Myocyte (in vitro differentiated cells): ENCODE data around the gene PPP1R14D. TPM values are rescaled to one million over a fixed set of nuclear protein-coding genes. Genes with fewer than 3 reads are reported as not detected.

Experiments
- DNase-seq: peaks from one replicate; pipeline ENCODE4 v3.0.0-alpha.2; 2012; ENCODE audit warnings: low read depth
- total RNA-seq: library from RNA; depleted of rRNA; stranded (reverse); fragments of >200 nt; gene quantifications from 2 replicates; pipeline ENCODE4 v1.2.3, GENCODE V29; 2014

PPP1R14D gene
- total RNA-seq, 1 donor from 2014 or later = not detected

DNA sequence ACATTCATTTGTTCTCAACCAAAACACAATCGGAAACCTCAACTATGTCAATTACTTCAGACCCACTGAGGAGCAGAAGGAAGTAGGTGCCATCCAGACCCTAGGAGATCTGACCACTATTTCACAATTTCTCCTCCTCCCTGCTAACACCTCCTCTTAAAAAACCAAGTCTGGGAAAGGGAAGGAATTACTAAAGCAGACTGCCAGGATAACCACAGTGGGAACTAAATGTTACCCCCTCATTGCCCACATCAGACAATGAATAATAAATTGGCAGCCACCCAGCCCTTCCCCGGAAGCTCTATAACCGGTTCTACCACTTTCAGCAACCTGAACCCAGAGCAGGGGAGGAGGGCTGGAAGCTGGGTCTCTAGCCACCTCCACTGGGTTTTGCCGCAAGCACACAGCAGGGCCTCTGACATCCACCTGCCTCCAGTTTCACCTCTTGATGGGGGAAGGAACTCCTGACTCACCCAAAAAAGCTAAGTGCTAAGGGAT, 41.1 kb downstream of the PPP1R14D start:
- peak; percentile 69 for DNase-seq

DNA sequence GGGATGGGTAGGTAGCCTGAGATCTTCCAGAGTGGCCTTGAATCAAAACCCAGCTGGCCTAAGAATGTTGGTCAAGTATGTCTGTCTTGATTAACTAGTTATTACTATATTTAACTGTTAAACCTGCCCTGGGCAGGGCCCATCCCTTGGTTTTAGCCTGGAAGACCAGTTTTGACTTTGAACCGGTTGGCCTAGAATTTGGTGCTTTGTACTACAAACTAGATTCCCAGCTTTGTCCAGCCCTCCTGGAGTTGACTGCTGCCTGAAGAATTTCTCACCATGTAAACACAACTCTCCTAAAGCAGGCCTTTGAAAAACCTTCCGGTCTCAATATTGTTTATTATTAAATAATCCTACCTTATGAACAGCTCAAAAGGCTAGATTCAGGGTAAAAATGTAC, 42.7 kb downstream of the PPP1R14D start:
- no peak for DNase-seq

DNA sequence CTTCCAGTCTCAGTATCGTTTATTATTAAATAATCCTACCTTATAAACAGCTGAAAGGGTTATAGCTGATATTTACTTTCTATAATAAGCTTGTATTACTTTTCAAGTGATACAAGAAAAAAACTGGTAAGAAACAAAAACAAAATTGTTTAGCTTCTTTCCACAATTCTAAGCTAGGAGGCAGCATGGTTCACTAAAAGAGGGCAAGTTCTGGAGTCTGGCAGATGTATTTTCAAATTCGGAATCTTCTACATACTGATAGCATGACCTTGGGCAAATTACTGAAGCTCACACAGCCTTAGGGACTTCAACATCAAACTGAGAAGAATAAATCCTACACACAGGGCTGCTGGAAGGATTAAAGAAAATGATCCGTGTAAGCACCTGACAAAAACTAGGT, 43.3 kb downstream of the PPP1R14D start:
- no peak for DNase-seq

DNA sequence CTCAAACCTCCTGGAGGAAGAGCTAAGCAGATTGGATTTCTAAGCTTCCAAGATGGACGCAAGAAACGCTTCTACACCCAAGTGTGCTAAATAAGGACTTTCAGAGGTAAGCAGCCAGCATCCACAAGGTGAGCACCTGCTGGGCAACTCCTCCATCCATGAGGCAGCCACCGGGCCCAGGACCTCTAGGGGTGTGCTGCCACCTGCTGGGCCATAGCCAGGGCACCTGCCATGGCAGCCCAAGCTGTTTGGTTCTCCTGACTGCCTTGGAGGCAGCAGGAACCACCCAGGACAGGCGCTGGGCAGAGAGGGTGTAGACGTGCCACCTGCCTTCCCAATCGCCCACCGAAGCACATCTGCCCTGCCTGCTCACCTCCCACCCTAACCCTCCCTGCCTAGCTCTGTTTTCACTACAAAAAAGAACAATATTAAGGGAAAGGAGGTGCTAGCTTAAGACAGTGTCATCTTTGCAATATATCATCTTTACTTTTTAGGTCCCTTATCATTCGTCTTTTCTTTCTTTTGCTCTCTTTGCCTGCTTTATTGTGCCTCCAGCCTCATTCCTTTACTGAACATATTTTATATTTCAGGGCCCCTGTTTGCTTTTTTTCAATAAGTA, 45.8 kb downstream of the PPP1R14D start:
- no peak for DNase-seq

DNA sequence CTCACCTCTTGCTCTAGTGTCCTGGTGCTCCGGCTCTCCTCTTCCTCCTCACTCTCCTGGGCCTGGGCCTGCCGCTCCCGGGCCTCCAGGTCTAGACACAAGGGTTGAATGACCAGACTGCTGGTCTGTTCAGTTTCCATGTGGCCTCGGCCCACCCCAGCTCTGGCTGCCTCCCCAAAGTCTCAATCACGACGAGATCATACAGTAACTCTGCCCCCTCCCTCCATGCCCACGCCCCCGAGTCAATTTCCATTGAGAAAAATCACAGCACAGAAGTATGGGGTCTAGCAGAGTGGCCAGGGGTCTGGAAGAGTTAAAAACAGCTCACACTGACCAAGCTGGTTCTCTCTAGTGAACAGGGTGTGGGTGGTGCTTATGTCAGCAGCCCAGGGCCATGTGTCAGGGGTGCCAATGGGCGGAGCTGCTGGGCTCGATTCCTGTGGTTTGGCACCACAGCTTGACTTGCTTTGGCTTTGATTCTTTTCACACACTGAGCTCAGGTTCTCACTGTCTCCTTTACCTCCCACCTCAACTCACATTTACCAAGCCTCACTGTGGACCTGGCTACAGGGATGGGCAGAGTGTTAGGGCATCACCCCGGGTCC, 51.9 kb downstream of the PPP1R14D start:
- peak; percentile 91 for DNase-seq

DNA sequence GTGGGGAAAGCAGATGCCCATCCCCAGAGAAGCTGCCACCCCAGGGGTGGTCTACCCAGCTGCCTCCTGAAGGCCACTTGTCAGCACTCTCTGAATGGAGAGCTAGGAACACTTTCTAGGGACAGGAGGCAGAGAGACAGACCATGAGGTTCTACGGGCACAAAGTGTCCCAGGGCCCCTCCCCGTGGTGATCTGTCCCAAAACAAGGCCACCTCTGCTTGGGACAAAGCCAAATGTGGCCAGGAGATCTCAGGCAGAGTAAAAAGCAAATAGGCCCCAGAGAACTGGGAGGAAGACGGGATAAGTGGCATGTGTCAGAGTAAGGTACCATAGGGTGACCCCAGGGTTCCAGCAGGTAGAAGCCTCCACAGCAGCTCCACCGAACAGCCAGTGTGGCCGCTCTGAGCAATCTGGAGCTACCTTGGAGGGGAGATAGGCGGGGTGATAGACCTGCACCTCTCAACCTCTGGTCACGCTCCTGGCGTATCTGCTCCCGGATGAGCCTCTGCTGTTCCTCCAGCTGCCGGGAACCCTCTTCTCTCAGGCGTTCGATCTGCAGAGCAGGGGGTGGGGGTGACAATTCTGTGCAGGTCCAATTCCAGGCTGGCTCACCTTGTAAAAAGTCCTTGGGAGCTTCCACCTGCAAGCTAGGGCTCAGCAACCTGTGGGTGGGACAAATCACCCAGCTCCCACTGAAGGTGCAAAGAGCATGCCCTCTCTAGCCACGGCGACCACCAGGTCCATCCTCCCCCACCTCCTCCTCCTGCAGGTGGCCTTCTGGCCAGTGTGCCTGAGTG, 52.6 kb downstream of the PPP1R14D start:
- no peak for DNase-seq

DNA sequence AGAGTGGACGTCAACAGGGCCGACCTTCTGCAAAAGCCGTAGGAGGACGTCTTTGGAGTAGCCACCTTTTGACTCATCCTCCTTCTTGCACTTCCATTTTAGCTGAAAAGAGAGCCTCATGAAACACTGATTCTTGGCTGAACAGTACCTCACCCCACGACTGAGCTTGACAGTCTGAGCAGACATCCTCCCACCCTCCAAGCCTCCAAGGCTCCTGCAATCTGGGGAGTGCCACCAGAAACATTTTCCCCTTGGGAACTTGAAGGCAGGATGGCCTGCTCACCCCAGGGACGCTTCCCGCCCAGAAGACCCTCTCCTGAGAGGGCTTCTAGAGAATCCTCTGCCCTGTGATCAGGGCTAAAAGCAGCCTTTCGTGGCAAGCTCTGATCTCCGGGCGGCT, 53.5 kb downstream of the PPP1R14D start:
- no peak for DNase-seq

DNA sequence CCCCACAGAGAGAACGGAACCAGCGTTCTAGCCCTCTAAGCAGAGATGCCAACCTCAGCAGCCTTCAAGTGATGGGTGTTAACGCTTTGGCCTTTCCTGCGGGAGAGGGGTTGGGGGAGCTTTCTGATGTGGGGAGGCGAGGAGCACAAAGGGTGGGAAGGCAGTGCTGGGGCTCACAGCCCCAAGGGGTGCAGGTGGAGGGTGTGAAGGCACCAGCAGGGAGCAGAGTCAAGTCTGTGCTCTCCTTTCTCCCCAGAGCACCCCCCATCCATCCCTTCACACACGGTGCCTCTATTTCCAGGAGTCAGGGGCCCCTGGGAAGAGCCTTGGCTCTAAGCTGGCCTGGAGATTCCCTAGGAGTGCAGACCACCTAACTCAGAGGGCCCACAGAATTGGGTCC, 54.6 kb downstream of the PPP1R14D start:
- no peak for DNase-seq

DNA sequence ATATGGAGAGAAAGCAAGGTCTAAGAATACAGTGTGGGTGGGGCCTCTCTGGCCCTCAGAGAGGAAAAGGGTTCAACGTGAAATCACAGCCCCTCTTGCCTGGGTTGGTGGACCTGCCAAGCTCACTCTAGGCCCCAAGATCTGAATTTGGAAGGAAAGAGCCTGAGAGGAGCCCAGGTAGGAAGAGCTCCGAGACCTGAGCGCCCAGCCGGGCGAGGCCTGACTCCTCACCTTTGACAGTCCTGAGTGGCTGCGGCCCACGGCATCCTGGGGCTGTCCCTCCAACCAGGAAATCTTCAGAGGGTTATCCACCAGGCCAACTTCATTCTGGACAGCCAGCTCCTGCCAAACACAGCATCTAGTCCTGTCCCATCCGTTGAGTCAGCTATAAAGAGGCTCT, 55.0 kb downstream of the PPP1R14D start:
- no peak for DNase-seq

DNA sequence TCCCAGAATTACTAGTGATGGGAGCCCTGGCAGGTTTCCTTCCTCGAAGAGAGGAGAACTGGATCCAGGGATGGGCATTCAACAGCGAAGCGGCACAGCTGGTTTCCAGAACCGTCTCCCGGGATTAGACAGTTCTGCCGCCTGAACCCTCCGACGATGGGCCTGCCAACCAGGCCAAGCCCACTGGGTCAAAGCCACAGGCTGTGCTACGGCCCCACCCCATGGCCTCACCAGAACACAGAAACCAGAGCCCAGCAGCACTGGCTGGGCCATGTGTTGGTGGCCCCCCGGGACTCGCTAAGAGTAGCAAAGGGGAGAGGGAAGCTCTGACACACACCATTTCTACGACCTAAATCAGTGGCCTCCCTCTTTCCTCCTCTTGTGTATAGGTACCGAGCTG, 56.5 kb downstream of the PPP1R14D start:
- no peak for DNase-seq

DNA sequence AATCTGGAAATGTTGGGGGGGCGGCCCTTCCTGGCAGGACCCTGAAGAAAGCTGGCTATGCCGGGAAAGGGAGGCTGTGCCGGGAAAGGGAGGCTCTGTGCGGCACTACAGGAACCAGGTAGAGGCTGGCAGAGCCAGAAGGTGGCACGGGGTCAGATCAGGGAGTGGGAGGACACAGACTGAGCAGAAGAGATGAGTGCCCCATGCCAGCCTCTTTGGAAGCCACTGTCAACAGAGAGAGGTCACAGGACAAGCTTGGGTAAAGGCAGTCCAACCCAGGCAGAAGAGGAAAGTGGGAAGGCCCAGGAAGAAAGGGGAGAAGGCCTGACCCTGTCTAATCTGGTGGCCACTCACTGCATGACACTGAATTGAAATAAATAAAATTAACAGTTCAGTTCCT, 57.3 kb downstream of the PPP1R14D start:
- no peak for DNase-seq

DNA sequence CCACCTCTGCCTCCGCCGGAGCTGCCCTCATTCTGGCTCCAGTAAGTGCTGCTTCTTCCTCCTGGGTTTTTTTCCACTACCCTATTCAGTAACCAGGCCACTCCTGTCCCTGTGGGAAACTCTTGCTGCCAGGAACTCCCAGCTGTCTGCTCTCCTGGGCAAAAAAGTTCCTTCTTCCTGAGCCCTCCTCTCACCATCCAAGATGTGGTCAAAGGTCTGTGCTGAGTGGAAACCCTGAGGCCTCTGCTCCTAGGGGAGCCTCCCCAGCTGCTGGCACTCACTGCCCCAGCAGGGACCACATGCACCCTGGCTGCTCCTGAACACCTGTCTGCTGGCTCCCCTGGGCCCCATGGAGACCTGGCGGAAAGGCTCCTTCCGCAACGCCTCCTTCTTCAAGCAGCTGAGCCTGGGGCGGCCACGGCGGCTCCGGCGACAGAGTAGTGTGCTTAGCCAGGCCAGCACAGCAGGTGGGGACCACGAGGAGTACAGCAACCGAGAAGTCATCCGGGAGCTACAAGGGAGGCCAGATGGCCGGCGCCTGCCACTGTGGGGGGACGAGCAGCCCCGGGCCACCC, 58.3 kb downstream of the PPP1R14D start:
- peak; percentile 89 for DNase-seq

DNA sequence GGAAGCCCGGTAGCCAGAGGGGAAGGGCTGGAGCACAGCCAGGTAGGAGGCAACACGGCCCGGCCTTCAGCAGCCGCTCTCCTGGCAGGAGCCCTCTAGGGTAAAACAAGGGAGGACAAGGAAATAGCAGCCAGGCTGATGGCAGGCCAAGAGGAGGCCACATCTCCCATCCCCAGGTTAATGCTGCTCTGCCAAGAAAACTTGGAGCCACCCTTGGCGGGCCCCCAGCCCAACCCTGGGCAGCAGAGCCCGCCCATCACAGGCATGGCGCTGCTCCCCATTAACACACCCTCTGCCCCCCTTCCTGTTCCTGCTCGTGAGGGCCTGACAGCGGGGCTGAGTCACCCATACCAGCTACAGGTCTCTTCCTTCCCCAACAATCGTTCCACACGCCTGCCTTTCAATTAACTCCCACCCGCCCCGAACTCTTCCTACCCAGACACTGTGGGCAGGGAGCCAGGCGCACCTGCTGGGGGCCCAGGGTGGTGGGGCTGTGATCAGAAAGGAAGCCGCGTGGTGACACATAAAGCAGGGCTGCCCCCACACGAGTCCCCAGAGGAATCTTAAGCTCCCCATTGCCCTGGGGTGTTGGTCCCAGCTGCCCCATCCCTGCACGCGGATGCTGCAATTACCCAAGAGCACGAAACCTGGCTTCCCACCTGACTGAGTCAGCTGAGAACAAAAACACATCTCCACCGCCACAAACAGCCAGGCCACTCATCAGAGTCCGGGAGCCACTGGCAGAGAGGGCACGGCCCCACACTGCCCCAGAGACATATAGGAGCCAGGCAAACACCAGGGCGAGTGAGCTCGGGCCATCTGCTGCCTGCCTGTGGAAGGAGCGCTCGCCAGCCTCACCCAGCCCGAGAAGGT, 59.0 kb downstream of the PPP1R14D start, which contains the start of gene C15orf62:
C15orf62 (plus strand) TSS at position 707 of the 873 bp plus-strand sequence. CDS start 516 bp downstream, outside the sequence.
- DNase-seq = no peak

DNA sequence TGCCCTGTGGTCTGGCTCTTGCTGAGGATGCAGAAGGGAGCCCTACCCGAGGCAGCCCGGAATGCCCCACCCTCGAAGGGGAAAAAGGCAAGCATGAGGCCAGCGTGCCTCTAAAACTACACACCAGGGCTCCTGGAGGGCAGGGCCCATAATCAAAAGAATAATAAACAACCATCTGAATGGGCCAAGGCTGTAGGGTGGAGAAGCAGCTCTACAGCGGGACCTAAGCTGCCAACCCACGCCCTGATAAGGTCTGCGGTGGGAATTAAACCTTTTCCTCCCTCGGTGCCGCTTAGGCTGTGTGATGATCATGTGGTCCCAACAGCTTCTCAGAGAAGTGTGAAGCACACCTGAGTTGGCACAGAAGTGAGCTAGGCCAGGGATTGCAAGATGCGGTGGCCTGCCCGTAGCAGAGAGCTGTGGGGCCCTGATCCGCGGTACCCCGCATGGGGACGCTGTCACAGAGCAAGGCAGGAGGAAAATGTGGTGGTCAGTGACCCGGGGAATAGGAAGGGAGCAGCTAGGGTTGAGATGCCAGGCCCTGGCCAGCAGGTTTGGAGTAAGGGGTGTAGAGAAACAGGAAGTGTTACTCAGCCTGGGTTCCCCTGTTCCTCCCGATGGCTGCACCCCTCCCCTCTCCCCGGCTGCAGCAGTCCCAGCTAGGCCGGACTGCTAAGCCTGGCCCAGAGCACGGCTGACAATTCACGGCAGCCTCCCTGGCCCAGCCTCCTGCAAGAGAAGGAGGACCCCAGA, 59.8 kb downstream of the PPP1R14D start:
- no peak for DNase-seq

DNA sequence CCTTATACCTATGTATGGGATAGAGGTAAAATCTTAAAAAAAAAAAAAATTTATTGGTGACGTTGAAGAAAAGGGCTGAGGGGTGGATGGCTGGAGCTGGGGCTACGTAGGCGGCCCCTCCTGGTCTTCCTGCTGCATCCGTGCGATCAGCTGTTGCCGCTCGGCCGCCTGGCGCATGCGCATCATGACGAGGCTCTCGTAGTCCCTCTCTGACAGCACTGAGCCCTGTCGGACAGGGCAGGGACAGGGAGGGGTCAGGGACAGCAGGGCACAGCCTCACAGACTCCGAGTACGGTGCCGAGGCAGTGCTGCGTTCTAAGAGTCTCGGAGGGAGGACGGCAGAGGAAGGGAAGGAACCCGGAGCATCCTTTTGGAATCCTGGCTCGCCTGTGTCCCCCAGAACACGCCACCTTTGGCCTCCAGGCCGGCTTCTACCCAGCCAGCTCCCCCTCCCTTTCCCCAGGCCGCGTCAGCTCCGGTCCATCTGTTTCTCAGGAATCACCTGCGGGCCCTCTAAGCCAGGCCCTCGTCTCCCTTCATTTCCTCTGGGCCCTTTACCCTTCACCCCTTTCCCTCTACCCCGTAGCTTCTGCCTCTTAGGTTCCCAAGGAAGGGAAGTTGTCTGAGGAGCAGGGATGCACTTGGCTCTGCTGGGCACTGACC, 60.5 kb downstream of the PPP1R14D start:
- no peak for DNase-seq

DNA sequence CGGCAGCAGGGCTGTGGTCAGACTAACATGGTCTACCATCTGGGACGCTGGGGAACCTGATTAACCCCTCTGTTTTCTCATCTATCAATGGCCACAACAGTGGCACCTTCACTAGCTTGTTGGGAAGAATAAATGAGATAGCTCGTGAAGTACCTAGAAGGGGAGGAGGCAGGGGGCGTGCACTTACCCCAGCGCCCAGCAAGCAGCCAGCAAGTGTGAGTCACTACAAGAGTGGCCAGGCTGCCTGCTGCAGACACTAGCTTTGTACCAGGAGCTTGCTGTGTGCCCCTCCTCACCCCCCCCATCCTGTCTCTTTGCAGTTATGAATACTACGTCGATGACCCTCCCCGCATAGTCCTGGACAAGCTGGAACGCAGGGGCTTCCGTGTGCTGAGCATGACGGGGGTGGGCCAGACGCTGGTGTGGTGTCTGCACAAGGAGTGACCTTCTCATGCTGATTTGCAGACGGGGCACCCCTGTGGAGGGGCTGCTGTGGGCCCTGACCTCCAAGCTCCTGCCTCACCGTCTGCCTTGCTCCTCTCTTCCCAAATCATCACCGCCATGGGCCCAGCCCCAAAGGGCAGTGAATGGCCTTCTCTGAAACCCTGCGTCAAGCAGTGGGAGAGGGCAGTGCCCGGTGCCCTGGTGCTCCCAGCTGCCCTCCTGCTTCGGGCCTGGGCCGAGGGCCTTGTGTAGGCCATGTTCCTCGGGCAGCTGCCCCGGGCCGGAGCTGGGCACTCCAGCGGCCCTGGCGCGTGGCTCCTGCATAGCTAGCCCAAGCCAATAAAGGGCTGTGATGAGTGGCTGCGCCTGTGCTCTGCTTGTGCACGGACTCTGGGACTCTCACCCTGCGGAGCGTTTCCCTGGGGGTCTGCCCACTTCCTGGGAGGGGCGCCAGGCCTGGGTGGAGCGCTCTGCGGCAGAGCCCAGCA, 61.3 kb downstream of the PPP1R14D start:
- no peak for DNase-seq

DNA sequence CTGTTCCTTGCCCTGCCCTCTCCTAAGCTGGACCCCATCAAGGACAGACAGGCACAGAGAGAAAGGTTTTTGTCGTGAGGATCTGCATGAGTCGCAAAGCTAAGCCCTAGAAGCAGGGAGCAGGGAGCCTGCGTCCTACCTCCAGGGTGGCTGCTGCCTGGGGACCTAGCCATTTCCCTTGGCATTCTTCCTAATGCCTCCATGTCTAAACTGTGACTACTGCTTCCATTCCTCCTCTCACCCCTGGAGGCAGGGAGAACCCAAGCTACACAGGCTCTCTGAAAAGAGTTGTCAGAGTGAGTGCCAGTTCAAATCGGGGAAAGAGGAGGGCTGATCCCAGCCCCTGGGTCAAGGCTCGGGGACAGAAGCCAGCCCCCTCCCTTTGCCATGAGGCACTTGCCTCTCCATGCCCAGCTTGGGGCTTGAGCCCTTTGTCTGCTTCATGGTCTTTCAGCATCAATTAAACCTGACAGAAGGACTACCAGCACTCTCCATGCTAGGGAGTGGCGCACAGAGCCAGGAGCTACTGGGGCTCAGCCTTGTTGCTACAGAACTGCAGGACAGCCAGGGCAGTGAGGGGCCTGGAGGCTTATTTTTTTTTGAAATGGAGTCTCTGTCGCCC, 62.2 kb downstream of the PPP1R14D start:
- no peak for DNase-seq
